BE2C (cell line): ENCODE data around the gene PSME4.
"Not testable (repeated sequence)": the region's sequence is repeated elsewhere in the genome, so short reads cannot be mapped to it uniquely, and the experiment has no call there.

ENCODE experiments used
- DNase-seq: peaks from one replicate; pipeline ENCODE4 v3.0.0-alpha.2; 2020
- H3K27me3 ChIP-seq: fragments of 250-450 bp; sonication (Bioruptor Pico); 2 replicates; pipeline ENCODE4 v1.5.1; 2020; ENCODE audit warnings: mild to moderate bottlenecking
- H3K36me3 ChIP-seq: fragments of 250-450 bp; sonication (Bioruptor Pico); 2 replicates; pipeline ENCODE4 v1.5.1; 2020; ENCODE audit warnings: mild to moderate bottlenecking
- H3K4me1 ChIP-seq: fragments of 250-450 bp; sonication (Bioruptor Pico); 2 replicates; pipeline ENCODE4 v1.5.1; 2020
- H3K4me3 ChIP-seq: 2 replicates; pipeline ENCODE4 v1.5.1; 2011; ENCODE audit warnings: low read depth, low read length
- H3K9me3 ChIP-seq: fragments of 250-450 bp; sonication (Bioruptor Pico); 2 replicates; pipeline ENCODE4 v1.5.1; 2020
- CTCF ChIP-seq: IDR thresholded peaks from 2 replicates; pipeline ENCODE4 v1.5.1; 2012; ENCODE audit warnings: mild to moderate bottlenecking, low read depth, low read length

The PSME4 gene

GRCh38 chr2:53969285-53969967, 1.4 kb downstream of the PSME4 start:
- no peaks in the 10 kb centered on the region for H3K27me3 ChIP-seq
- peak overlapping the region; percentile 93 for H3K4me3 ChIP-seq
- H3K36me3 ChIP-seq, result no peaks in the 10 kb centered on the region
- TF ChIP-seq CTCF, result no peak
- no peaks in the 10 kb centered on the region for H3K4me1 ChIP-seq
- no peaks in the 10 kb centered on the region for H3K9me3 ChIP-seq
- DNase-seq, result no peak

- Histone ChIP-seq H3K27me3 (no peaks in the 10 kb centered on the region), H3K9me3 (no peaks in the 10 kb centered on the region), H3K36me3 (no peaks in the 10 kb centered on the region), H3K4me1 (no peaks in the 10 kb centered on the region), H3K4me3 (no peak overlapping the region)
- no peak for DNase-seq
- no peak for TF ChIP-seq CTCF
Measured at GRCh38 chr2:53964987-53965687, 5.7 kb downstream of the PSME4 start.

- no peak for DNase-seq
- Histone ChIP-seq H3K4me3 (no peak overlapping the region), H3K27me3 (no peaks in the 10 kb centered on the region), H3K36me3 (no peaks in the 10 kb centered on the region), H3K9me3 (no peaks in the 10 kb centered on the region), H3K4me1 (no peaks in the 10 kb centered on the region)
- no peak for TF ChIP-seq CTCF
Measured at GRCh38 chr2:53964257-53964952, 6.4 kb downstream of the PSME4 start.

DNA sequence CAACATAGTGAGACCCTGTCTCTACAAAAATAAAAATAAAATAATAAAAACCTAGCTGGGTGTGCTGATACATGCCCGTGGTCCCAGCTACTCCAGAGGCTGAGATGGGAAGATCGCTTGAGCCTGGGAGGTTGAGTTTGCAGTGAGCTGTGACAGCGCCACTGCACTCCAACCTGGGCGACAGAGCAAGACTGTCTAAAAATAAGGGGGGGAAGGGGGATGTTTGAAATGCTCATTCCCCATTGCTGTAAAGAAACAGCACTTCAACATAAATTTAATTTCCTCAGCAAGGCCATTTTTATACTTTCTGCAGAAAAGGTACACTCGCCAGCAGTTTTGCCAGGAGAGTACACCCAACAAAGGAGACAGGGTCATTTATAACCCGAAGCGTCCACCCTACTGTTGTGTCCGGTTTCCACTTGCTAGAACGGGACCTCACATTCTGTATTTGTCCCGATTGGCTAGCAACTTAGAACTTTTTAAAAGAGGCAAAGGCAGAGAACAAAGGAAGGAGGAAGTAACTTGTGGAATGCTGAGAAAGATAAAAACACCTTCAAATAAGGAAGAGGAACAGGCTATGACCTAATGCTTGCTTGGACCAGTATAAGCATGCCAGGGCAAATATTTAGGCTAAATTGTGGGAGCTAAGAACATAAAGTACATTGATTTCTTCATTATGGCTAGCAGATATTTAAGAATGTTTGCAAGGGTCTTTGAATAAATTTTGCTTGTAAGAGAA, 9.1 kb downstream of the PSME4 start:
- not testable (repeated sequence) for H3K36me3 ChIP-seq, H3K4me3 ChIP-seq, H3K4me1 ChIP-seq, DNase-seq, H3K27me3 ChIP-seq, H3K9me3 ChIP-seq

- Histone ChIP-seq H3K27me3 (no peaks in the 10 kb centered on the region), H3K36me3 (no peaks in the 10 kb centered on the region), H3K4me1 (no peaks in the 10 kb centered on the region), H3K4me3 (no peak overlapping the region), H3K9me3 (no peaks in the 10 kb centered on the region)
- TF ChIP-seq CTCF, result no peak
- no peak for DNase-seq
Measured at GRCh38 chr2:53960476-53960875, 10.3 kb downstream of the PSME4 start.

DNA sequence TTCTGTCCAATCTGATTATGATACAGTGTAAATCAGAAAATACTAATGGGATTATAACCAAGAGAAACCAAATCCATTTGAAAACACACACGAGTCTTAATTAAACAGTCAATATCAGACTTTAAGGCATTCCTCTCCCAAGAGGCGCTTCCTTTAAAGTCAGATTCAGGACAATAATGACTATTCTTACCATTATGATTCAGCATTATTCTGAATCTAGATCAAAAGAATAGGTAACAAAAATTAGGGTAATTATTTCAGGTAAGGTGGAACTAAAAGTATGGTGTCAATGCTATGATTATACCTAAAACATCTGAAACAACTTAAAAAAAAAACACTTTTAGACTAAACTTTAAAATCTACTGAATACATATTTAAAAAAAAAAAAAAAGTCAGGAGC, 12.3 kb downstream of the PSME4 start:
- Histone ChIP-seq H3K4me1 (no peaks in the 10 kb centered on the region), H3K27me3 (no peaks in the 10 kb centered on the region), H3K36me3 (no peaks in the 10 kb centered on the region), H3K9me3 (no peaks in the 10 kb centered on the region), H3K4me3 (no peak overlapping the region)
- TF ChIP-seq CTCF, result no peak
- no peak for DNase-seq
